Activated T-cell treated with anti-CD3 and anti-CD28 coated beads, Interleukin-2, amount 50 U/mL, for 72 hours (primary cell): Measurements from ENCODE around the gene PIERCE2. TPM values are rescaled to one million over a fixed set of nuclear protein-coding genes. Genes with fewer than 3 reads are reported as not detected.

Experiments
- ATAC-seq, 2 donors: fragments of 150-1000 bp; cut with Tn5 transposase; replicated peaks in 1 of 2; 2 replicates each; pipeline ENCODE4 v1.10.0; 2021; ENCODE audit warnings: moderate library complexity in 2 of 2, mild to moderate bottlenecking in 1 of 2
- DNase-seq, 2 donors: peaks; one replicate each; pipeline ENCODE4 v3.0.0; 2021 to 2022; ENCODE audit warnings: mixed read lengths in 1 of 2
- H3K27ac Mint-ChIP-seq: one replicate; pipeline ENCODE4 v1.8.0; 2022; ENCODE audit warnings: mild to moderate bottlenecking, moderate library complexity, mixed read lengths
- H3K27me3 Mint-ChIP-seq: one replicate; pipeline ENCODE4 v1.8.0; 2022; ENCODE audit warnings: low read depth, mixed read lengths
- H3K36me3 Mint-ChIP-seq, 2 donors: one replicate each; pipeline ENCODE4 v1.8.0; 2022; ENCODE audit warnings: mixed read lengths in 2 of 2, mild to moderate bottlenecking in 1 of 2; ENCODE audit not compliant: insufficient read depth in 2 of 2
- H3K4me1 Mint-ChIP-seq: one replicate; pipeline ENCODE4 v1.8.0; 2022; ENCODE audit warnings: low read depth, mixed read lengths
- H3K4me3 Mint-ChIP-seq, 2 donors: one replicate each; pipeline ENCODE4 v1.8.0; 2022; ENCODE audit warnings: mild to moderate bottlenecking in 2 of 2, mixed read lengths in 2 of 2, moderate library complexity in 2 of 2
- H3K9me3 Mint-ChIP-seq, 2 donors: one replicate each; pipeline ENCODE4 v1.8.0; 2022; ENCODE audit warnings: mixed read lengths in 2 of 2
- total RNA-seq, 2 donors: library from RNA; stranded (reverse); gene quantifications; one replicate each; pipeline ENCODE4 v1.2.3, GENCODE V29; 2022

The PIERCE2 gene, protein sequence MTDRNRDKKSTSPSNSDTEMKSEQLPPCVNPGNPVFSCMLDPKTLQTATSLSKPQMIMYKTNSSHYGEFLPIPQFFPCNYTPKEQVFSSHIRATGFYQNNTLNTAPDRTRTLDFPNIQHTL
- total RNA-seq = under 1 TPM in 1 of 2 donors, not detected in 1; 0.69 TPM

DNA sequence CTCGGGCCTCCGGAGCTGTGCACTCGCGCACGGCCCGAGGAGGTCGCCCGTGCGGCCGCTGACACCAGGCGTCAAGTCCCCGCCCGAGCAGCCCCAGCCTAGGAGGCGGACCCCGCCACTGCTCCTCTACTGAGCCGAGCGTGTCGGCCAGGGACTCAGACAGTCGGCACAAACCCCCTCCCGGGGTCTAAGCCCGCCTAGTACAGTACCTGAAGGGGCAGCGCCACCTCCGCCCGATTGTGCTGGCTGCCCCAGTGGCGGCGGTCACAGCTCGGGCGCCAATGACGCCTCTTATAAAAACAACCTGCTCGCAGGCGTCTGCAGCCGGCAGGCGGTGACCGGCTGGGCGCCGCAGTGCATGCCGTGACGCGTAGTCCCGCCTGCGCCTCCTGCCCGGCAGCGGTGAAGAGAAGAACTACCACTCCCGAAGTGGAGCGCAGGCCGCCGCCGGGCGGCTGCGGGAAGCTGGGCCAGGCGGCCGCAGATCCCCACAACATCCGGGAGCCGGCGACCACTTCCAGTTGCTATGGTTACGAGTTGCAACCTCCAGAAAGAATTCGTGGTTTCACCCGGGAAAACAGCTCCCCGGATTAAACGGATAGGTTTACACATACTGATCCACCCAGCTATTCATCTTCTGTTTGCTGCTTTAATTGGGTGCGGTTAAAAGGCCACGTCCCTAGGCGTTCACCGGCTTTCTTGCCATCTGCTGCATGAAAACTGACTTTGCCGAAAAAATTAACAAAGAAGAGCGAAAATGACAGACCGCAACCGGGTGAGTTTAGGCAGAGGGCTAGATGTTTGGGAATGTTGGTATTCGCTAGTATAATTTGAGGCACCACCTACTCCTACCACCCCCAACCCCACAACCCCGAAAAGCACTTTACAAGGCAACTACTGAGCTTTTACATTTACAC, at the start of gene PIERCE2, which contains the start of gene CCPG1:
PIERCE2 (plus strand) TSS at position 484 of the 917 bp plus-strand sequence; CDS start at position 758, 274 bp downstream.
CCPG1 (minus strand) TSS at position 348 of the 917 bp plus-strand sequence. CDS start 18,935 bp downstream, outside the sequence.
- H3K27me3 Mint-ChIP-seq = no peaks in the 10 kb centered on the region
- peak; percentile 91 to 92 for DNase-seq
- H3K4me1 Mint-ChIP-seq = peaks cover 44% of the 10 kb centered on the region
- no peaks in the 10 kb centered on the region for H3K9me3 Mint-ChIP-seq
- ATAC-seq = peak; percentile 93 to 94
- peak within 1 kb of the TSS; percentile 89 for H3K27ac Mint-ChIP-seq
- H3K4me3 Mint-ChIP-seq = peak within 1 kb of the TSS; percentile 90 to 95
- H3K36me3 Mint-ChIP-seq = peaks cover 0 to 2% of the 10 kb centered on the region in 2 donors

GRCh38 chr15:55360256-55360655, 48.0 kb upstream of the PIERCE2 start:
- Mint-ChIP-seq H3K27ac (peak overlapping the region; percentile 17), H3K4me1 (no peaks in the 10 kb centered on the region), H3K27me3 (no peaks in the 10 kb centered on the region), H3K4me3 (no peak overlapping the region), H3K36me3 (peaks cover 0 to 5% of the 10 kb centered on the region in 2 donors), H3K9me3 (no peaks in the 10 kb centered on the region)
- DNase-seq = no peak
- ATAC-seq = no peak

GRCh38 chr15:55361048-55361447, 47.2 kb upstream of the PIERCE2 start:
- Mint-ChIP-seq H3K9me3 (no peaks in the 10 kb centered on the region), H3K27me3 (no peaks in the 10 kb centered on the region), H3K4me3 (no peak overlapping the region), H3K4me1 (no peaks in the 10 kb centered on the region), H3K27ac (peak overlapping the region; percentile 55), H3K36me3 (peaks cover 0 to 3% of the 10 kb centered on the region in 2 donors)
- ATAC-seq = no peak
- DNase-seq = no peak

GRCh38 chr15:55362641-55363040, 45.7 kb upstream of the PIERCE2 start:
- no peaks in the 10 kb centered on the region for H3K27me3 Mint-ChIP-seq
- DNase-seq = no peak
- no peak overlapping the region for H3K4me3 Mint-ChIP-seq
- no peaks in the 10 kb centered on the region for H3K9me3 Mint-ChIP-seq
- peaks cover 0 to 3% of the 10 kb centered on the region in 2 donors for H3K36me3 Mint-ChIP-seq
- H3K4me1 Mint-ChIP-seq = no peaks in the 10 kb centered on the region
- ATAC-seq = no peak
- no peak overlapping the region for H3K27ac Mint-ChIP-seq

GRCh38 chr15:55366981-55367380, 41.3 kb upstream of the PIERCE2 start:
- no peaks in the 10 kb centered on the region for H3K4me1 Mint-ChIP-seq
- H3K9me3 Mint-ChIP-seq = no peaks in the 10 kb centered on the region
- DNase-seq = no peak
- H3K27ac Mint-ChIP-seq = peak overlapping the region; percentile 36
- no peaks in the 10 kb centered on the region for H3K27me3 Mint-ChIP-seq
- H3K36me3 Mint-ChIP-seq = peaks cover 0 to 4% of the 10 kb centered on the region in 2 donors
- H3K4me3 Mint-ChIP-seq = no peak overlapping the region
- ATAC-seq = no peak

GRCh38 chr15:55372701-55373440, 35.4 kb upstream of the PIERCE2 start:
- Mint-ChIP-seq H3K4me3 (no peak overlapping the region), H3K9me3 (no peaks in the 10 kb centered on the region), H3K27me3 (no peaks in the 10 kb centered on the region), H3K4me1 (no peaks in the 10 kb centered on the region), H3K36me3 (peaks cover 0 to 4% of the 10 kb centered on the region in 2 donors), H3K27ac (peak overlapping the region; percentile 38)
- no peak for DNase-seq
- ATAC-seq = no peak

DNA sequence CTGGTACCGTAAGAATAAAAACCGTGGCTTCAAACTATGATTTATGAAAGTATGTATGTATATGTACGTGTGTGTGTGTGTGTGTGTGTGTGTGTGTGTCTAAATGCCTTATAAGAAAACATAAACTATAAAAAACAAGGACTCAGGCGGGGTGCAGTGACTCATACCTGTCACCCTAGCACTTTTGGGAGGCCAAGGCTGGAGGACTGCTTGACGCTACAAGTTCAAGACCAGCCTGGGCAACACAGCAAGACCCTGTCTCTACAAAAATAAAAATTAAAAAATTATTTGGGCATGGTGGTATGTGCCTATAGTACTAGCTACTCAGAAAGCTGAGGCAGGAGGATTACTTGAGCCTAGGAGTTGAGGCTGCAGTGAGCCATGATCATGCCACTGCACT, 29.2 kb upstream of the PIERCE2 start:
- Mint-ChIP-seq H3K27me3 (no peaks in the 10 kb centered on the region), H3K4me1 (peaks cover 5% of the 10 kb centered on the region), H3K27ac (no peak overlapping the region), H3K4me3 (no peak overlapping the region), H3K36me3 (peaks cover 4% of the 10 kb centered on the region in 2 donors), H3K9me3 (no peaks in the 10 kb centered on the region)
- ATAC-seq (no peak), DNase-seq (no peak)

GRCh38 chr15:55381595-55381994, 26.7 kb upstream of the PIERCE2 start:
- Mint-ChIP-seq H3K4me3 (no peak overlapping the region), H3K27me3 (no peaks in the 10 kb centered on the region), H3K36me3 (peaks cover 4% of the 10 kb centered on the region in 2 donors), H3K4me1 (peaks cover 5% of the 10 kb centered on the region), H3K9me3 (no peaks in the 10 kb centered on the region), H3K27ac (no peak overlapping the region)
- DNase-seq (no peak), ATAC-seq (no peak)

GRCh38 chr15:55383687-55384086, 24.6 kb upstream of the PIERCE2 start:
- H3K36me3 Mint-ChIP-seq = peaks cover 4% of the 10 kb centered on the region in 2 donors
- H3K27ac Mint-ChIP-seq = no peak overlapping the region

DNA sequence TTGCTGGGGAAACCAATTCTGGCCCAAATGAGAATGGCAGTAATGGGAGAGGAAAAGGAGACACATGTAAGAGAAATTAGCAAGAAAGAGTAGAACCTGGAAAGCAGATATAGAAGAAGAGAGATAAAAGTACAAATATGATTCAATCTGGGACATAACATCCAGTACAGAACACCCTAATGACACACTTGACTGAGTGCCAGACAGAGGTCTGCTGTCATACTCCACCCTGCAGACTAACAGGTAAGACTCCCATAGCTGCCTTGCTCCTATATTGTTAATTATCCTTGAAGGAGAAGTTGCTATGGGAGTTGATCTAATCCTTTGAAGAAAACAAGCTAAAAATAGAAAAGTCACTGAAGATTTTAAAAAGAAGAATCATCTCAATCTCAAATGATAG, 21.3 kb upstream of the PIERCE2 start:
- DNase-seq = no peak
- Mint-ChIP-seq H3K4me3 (no peak overlapping the region), H3K27me3 (no peaks in the 10 kb centered on the region), H3K4me1 (peaks cover 11% of the 10 kb centered on the region), H3K27ac (no peak overlapping the region), H3K36me3 (peaks cover 3 to 4% of the 10 kb centered on the region in 2 donors), H3K9me3 (no peaks in the 10 kb centered on the region)
- no peak for ATAC-seq

More at GRCh38 chr15:55383687-55384086, 24.6 kb upstream of the PIERCE2 start:
- H3K4me1 Mint-ChIP-seq = peaks cover 5% of the 10 kb centered on the region
- H3K27me3 Mint-ChIP-seq = no peaks in the 10 kb centered on the region
- no peak for ATAC-seq
- no peak for DNase-seq
- no peak overlapping the region for H3K4me3 Mint-ChIP-seq
- no peaks in the 10 kb centered on the region for H3K9me3 Mint-ChIP-seq

- DNase-seq (no peak), ATAC-seq (no peak)
- Mint-ChIP-seq H3K36me3 (no peaks in the 10 kb centered on the region), H3K27me3 (no peaks in the 10 kb centered on the region), H3K4me3 (no peak overlapping the region), H3K4me1 (peaks cover 11% of the 10 kb centered on the region), H3K9me3 (no peaks in the 10 kb centered on the region), H3K27ac (no peak overlapping the region)
Measured at GRCh38 chr15:55389264-55389607, 19.1 kb upstream of the PIERCE2 start.

DNA sequence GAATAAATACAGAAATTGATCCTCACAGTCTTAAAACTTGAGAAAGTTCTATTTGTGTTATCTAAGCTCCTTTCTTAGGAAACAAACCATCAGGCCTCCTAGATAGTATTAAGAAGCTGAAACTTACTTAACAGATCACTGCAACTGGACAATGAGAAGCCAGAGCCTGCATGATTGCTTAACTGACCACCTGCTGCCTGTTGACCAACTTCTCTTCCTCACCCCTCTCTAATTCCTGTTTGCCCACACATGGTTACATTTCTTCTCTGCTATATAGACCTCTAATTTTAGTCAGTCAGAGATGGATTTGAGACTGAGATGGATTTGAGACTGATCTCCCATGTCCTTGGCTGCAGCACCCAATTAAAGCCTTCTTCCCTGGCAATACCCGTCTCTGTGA, 13.6 kb upstream of the PIERCE2 start:
- Mint-ChIP-seq H3K27ac (no peak overlapping the region), H3K9me3 (no peaks in the 10 kb centered on the region), H3K36me3 (peaks cover 7 to 19% of the 10 kb centered on the region in 2 donors), H3K4me1 (peaks cover 6% of the 10 kb centered on the region), H3K27me3 (no peaks in the 10 kb centered on the region), H3K4me3 (no peak overlapping the region)
- DNase-seq (no peak), ATAC-seq (no peak)

DNA sequence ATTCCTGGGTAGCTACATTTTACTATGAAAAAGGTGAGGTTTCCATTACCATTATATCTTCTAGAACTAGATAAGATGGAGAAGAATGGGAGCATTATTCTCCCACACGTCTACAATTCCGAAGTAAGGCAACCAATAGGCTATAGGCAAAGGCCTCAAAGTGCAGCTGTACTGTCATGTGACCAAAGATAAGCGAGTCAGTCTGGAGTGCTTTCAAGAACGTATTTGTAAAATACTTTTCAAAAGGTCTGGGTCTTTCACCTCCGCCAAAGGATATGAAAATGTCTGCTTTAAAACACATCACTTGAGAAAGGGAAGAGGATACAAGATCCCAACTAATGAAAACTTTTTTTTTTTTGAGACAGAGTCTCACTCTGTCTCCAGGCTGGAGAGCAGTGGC, 10.1 kb upstream of the PIERCE2 start:
- no peaks in the 10 kb centered on the region for H3K27me3 Mint-ChIP-seq
- no peak overlapping the region for H3K4me3 Mint-ChIP-seq
- no peak overlapping the region for H3K27ac Mint-ChIP-seq
- H3K36me3 Mint-ChIP-seq = peaks cover 7 to 19% of the 10 kb centered on the region in 2 donors
- ATAC-seq = no peak
- peaks cover 33% of the 10 kb centered on the region for H3K4me1 Mint-ChIP-seq
- DNase-seq = no peak
- no peaks in the 10 kb centered on the region for H3K9me3 Mint-ChIP-seq
